Measurements from ENCODE around the gene PPP1R7. TPM values are rescaled to one million over a fixed set of nuclear protein-coding genes. Genes with fewer than 3 reads are reported as not detected.

Gene PPP1R7
- polyA plus RNA-seq, 3 donors: 43.4 to 71.8 (median 56.7) TPM

DNA sequence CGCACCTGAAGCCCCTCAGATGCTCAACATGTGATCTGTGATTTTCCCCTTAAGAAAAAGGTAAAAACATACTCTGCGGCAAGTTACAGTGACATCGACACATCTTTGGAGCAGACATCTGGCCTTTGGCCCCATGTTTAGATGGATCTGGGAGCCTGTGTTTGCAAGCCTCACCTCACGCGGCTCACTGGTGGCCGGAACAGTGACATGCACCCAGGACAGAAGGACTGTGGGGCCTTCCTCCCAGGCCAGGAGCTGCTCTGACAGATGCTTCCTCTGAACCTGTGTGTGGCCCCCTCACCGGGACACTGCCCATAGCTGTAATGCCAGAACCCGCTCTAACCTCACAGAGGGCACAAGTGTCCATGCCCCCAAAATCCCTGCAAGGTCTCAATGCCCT lies 14.1 kb upstream of the PPP1R7 start:
- WGBS, 3 donors: 88 to 95% (median 95%) methylated on average over 8 of the region's 8 CpGs
- no peak overlapping the region for H3K27ac ChIP-seq (ENCODE audit: low read depth, low read length)

GRCh38 chr2:241136661-241137260 lies 13.5 kb upstream of the PPP1R7 start:
- no peak overlapping the region for H3K27ac ChIP-seq (ENCODE audit: low read depth, low read length)
- 96 to 99% (median 97%) methylated on average over 25 of the region's 25 CpGs for WGBS, 3 donors

DNA sequence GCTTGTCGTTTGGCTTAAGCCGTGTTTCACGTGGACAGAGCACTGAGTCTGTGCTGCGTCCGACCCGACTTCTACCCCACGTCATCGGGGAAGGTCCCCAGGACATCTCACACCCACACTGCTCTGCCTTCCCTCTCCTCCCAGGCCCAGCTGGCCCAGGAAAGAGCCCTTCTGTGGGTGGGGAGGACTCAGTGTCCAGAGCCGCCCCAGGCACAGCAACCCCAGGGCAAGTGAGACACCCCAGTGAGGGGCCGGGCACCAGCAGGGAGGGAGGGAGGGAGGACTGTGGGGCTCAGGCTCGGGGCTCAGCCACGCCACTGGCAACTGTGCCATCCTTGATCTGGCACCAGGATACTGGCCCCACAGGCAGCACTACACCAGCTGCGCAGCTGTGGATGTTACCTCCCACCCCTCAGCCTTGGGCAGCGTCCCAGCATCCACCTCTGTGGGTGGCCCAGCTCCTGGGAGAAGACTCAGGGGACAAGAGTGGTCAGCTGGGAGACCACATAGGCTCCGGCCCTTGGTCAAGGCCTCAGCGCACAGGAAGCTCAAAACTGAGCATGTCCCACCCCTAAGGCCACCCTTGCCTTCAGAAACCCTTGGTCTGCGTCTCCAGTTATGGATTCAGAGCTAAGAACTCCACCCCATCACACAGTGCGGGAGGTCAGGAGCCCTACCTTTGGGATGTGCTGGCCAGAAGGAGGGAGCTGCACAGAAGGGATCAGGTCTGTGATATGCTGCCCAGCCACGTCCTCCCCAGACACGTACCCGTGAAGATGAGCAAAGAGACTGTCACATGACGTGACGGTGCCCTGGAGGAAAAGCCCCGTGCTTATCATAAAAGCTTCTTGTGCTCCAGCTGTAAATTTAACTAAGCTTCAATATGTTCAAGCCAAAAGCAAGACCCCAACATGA lies 12.7 kb upstream of the PPP1R7 start:
- 89 to 93% (median 90%) methylated on average over 24 of the region's 24 CpGs for WGBS, 3 donors
- no peak overlapping the region for H3K27ac ChIP-seq (ENCODE audit: low read depth, low read length)

- no peak overlapping the region for H3K27ac ChIP-seq (ENCODE audit: low read depth, low read length)
- 96% methylated on average over 16 of the region's 16 CpGs for WGBS, 3 donors
Observed at GRCh38 chr2:241138471-241138870, 11.8 kb upstream of the PPP1R7 start.

GRCh38 chr2:241139531-241140444 lies 10.5 kb upstream of the PPP1R7 start:
- H3K27ac ChIP-seq (ENCODE audit: low read depth, low read length): no peak overlapping the region
- 95 to 97% (median 95%) methylated on average over 24 of the region's 24 CpGs for WGBS, 3 donors

- H3K27ac ChIP-seq (ENCODE audit: low read depth, low read length): no peak overlapping the region
- 93 to 97% (median 96%) methylated on average over 10 of the region's 10 CpGs for WGBS, 3 donors
Observed at GRCh38 chr2:241140445-241140840, 9.8 kb upstream of the PPP1R7 start.

DNA sequence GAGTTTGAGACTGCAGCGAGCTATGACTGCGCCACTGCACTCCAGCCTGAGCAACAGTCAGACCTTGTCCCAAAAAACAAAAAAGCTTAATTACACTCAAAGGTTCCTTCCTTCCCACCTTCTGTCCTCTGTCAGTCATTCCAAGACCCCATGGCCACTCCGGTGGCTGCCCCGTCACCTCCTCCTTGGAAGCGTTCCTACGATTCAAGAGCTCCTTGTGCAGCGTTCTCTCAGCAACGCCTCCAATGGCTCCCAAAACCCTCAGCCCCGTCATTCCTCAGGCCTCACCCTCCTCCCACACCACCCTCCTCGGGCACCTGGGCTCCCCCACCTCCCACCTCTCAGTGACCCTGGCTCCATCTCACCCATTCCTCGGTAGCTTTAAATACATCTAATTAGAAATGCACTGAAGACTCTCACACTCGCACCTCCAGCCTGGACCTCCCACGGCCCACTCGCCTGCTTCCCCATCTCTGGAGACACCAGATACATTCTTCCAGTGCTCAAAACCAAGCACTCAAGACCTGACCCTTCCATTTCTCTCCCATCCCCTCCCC lies 9.0 kb upstream of the PPP1R7 start:
- H3K27ac ChIP-seq (ENCODE audit: low read depth, low read length): no peak overlapping the region
- WGBS, 3 donors: 93 to 95% (median 94%) methylated on average over 14 of the region's 14 CpGs

DNA sequence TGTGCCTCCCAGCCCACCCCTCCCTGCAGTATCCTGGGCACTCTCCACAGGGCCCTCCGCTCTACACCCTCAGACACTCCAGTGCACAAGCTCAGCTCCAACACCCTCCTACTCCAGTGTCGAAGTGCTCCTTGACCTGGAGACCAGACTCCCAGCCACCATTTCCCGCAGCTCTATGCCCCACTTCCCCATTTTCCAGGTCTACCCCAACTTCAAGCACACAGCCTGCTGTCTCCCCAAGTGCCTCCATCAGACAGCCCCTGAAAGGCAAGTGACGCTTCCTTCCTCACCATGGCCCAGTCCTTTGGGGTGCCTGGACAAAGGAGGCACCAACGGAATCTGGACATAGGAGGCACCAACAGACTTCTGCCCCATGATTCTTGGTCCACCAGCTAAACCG lies 8.2 kb upstream of the PPP1R7 start:
- 92 to 95% (median 94%) methylated on average over 6 of the region's 6 CpGs for WGBS, 3 donors
- no peak overlapping the region for H3K27ac ChIP-seq (ENCODE audit: low read depth, low read length)

GRCh38 chr2:241142593-241142992 lies 7.7 kb upstream of the PPP1R7 start:
- WGBS, 3 donors: 62 to 90% (median 90%) methylated on average over 9 of the region's 9 CpGs
- no peak overlapping the region for H3K27ac ChIP-seq (ENCODE audit: low read depth, low read length)

DNA sequence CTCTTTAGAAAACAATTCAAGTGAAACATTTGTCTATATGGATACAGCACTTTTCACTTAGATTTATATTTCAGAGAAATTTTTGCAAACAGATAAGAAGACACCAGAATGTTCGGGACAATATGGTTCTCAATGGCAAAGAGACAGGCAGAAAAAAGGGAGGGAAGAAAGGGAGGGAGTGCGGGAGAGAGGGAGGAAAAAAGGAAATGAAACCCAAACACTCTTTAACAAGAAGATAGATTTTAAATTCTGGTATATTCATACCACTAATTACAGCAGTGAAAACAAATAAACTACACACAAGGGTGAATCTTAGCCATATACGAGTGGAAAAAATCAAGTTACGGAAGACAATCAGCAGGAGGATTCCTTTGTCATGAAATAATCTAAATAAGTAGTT lies 4.0 kb upstream of the PPP1R7 start:
- H3K27ac ChIP-seq (ENCODE audit: low read depth, low read length): no peak overlapping the region
- WGBS, 3 donors: 71 to 83% (median 75%) methylated on average over 4 of the region's 4 CpGs

- 95 to 96% (median 95%) methylated on average over 3 of the region's 3 CpGs for WGBS, 3 donors
- no peak overlapping the region for H3K27ac ChIP-seq (ENCODE audit: low read depth, low read length)
Observed at GRCh38 chr2:241147336-241147735, 2.9 kb upstream of the PPP1R7 start.

DNA sequence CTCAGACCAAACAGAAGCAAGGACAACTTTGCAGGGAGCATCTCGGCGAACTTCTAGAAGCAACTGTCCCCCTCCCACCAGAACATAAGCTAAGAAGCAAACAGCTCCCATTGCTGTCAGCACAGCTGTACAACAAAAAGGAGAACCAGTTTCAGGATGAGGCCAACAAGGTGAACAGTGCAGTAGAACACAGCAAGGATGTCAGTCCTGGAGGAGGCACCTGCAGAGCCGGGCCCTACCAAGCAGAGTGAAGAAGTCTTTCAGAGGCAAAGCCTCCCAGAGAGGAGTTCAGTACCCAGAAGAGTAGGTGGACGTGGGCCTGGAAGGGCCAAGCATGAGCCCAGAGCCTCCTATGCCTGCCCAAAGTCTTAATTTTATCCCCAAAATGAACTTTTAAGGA lies 2.0 kb upstream of the PPP1R7 start:
- WGBS, 3 donors: 86 to 91% (median 90%) methylated on average over 4 of the region's 4 CpGs
- H3K27ac ChIP-seq (ENCODE audit: low read depth, low read length): no peak overlapping the region

DNA sequence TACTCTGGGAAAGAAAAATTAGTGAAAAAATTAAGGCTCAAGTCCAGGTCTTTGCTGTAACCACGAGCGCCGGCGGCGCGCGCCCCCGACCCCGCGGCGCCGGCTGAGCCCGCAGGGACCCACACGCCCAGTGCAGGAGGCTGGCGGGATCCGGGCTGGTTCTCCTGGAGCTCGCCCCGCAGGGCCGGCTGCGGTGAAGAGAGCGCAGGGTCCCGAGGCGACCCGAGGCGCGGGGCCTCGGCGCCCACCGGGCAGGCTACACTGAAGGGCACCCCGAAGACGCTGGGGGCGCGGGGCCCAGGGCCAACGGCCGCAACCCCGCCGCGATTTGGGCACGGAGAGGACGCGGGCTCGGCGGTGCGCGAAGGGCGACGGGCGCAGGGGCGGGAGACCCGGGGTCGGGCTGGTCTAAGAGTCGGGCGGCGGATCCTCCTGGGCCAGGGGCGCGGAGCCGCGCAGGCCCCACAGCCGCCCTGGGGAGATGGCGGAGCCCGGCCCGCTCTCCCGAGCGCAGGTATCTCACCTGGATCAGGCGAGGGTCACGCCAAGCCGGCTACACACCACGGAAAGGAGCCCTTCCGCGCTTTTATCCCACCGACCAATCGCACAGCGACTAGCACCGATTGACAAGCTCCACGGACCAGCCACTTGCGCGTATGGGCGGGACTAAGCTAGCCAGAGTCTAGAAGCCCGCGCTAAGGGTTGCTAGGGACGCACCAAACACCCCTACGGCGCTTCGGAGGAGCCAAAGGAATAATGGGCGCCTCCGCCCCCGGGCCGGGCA lies 1.2 kb upstream of the PPP1R7 start, which contains the start of gene PASK:
Gene PASK (minus strand): TSS at position 582 of the 784 bp plus-strand sequence. CDS start 6,440 bp downstream, outside the sequence.
- WGBS, 3 donors: 0 to 1% (median 1%) methylated on average over 69 to 88 of the region's 88 CpGs

GRCh38 chr2:241149675-241149924 lies 667 bp upstream of the PPP1R7 start:
- H3K27ac ChIP-seq (ENCODE audit: low read depth, low read length): no peak overlapping the region
- 0 to 1% (median 1%) methylated on average over 23 of the region's 23 CpGs for WGBS, 3 donors

More for the DNA sequence above, 1.2 kb upstream of the PPP1R7 start, which contains the start of gene PASK:
- H3K27ac ChIP-seq (ENCODE audit: low read depth, low read length): no peak within 1 kb of the TSS

DNA sequence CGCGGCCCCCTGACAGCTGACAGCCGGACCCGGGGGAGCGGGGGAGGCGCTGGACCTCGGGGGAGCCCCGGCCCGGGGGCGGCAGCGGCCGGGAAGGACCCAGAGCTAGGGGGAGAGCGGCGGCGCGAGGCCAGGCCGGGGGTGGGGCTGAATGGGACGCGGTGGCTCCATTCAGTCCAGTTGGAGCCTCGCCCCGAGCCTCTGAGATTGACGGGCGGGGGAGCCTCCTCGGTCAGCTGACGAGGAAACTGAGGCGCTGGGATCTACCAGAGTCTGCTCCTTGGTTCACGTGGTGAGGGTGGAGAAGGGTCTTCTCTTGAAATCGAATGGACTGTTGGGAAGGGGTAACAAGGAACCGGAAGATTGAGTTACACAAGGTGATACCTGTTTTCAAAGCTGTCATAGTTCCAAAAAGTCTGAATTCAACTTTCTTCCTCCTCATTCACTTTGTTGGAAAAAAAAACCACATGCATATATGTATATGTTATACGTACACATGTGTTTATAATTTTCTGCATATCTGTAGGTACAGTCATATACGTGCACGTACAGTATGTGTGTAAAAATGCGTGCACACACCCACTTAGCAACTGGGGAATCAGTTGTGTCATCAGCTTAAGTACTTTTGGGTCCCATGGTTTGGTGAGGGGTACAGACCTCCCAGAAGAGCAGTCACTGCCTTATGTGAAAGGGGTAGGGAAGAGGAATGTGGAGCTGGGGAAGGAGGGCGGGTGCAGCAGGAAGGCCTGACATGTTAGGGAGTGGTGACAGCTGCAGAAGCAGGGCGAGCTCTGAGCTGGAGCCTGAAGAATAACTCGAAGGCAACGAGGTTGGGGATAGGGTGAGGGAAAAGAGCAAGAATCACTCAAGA lies 628 bp downstream of the PPP1R7 start:
- 8 to 11% (median 10%) methylated on average over 33 to 37 of the region's 37 CpGs for WGBS, 3 donors
- H3K27ac ChIP-seq (ENCODE audit: low read depth, low read length): peak overlapping the region; percentile 34

DNA sequence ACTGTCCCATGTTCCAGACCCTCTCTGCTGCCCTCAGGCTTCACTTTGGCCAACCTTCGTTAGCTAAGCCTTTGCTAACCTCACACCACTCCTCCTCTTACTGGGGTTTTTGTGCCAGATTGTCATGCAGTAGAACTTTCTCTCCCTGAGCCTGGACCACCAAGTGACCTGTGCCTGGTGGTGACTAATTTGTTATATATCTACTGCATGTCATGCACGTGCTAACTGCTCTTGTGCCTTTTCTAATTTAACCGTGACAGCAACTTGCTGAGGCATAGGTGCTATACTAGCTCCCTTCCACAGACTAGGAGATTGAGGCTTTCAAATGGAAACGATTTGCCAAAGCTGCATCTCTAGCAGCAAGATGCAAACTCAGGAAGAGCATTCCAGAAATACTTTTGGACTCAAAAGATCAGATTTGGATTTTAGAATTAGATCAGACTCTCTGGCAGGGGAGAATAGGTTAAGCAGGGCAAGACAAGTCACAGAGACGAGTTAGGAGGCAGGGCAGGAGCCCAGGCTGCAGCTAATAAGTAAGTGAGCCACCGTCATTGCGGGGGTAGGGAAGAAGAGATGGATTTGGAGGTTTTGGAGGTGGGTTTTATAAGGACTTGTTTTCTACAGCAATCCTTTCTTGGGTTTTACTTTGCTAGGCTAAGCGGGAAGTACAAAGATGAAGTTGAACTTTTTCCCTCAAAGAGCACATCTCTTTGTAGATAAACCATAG lies 1.8 kb downstream of the PPP1R7 start:
- 71 to 79% (median 72%) methylated on average over 8 of the region's 8 CpGs for WGBS, 3 donors

More for the DNA sequence above, 1.8 kb downstream of the PPP1R7 start:
- no peak overlapping the region for H3K27ac ChIP-seq (ENCODE audit: low read depth, low read length)
